Measurements from ENCODE around the gene BST1. TPM values are rescaled to one million over a fixed set of nuclear protein-coding genes. Genes with fewer than 3 reads are reported as not detected.
A peak's percentile ranks its signal among the peaks of the same experiment; 100 is the strongest.

BST1 gene
- total RNA-seq, 2 donors from 2014 or later, result 0.99 to 1.6 TPM

- peaks cover 9% of the 10 kb centered on the region for H3K4me1 ChIP-seq
- no peaks in the 10 kb centered on the region for H3K27me3 ChIP-seq
- no peaks in the 10 kb centered on the region for H3K36me3 ChIP-seq (replicated peaks in 1 of 2; ENCODE audit: insufficient read depth in 1 of 2, low read depth in 2 of 2)
- DNase-seq (no peak), ATAC-seq (no peak)
- TF ChIP-seq, protein P1, sequence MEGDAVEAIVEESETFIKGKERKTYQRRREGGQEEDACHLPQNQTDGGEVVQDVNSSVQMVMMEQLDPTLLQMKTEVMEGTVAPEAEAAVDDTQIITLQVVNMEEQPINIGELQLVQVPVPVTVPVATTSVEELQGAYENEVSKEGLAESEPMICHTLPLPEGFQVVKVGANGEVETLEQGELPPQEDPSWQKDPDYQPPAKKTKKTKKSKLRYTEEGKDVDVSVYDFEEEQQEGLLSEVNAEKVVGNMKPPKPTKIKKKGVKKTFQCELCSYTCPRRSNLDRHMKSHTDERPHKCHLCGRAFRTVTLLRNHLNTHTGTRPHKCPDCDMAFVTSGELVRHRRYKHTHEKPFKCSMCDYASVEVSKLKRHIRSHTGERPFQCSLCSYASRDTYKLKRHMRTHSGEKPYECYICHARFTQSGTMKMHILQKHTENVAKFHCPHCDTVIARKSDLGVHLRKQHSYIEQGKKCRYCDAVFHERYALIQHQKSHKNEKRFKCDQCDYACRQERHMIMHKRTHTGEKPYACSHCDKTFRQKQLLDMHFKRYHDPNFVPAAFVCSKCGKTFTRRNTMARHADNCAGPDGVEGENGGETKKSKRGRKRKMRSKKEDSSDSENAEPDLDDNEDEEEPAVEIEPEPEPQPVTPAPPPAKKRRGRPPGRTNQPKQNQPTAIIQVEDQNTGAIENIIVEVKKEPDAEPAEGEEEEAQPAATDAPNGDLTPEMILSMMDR (IDR thresholded peaks at IDR 0.05), result no peak
- no peak for TF ChIP-seq POLR2A (IDR thresholded peaks at IDR 0.05)
- no peak overlapping the region for H3K27ac ChIP-seq
- no peak overlapping the region for H3K4me3 ChIP-seq
- 65 to 66% methylated on average over 4 of the region's 4 CpGs for WGBS, 2 donors
- H3K9me3 ChIP-seq, result no peaks in the 10 kb centered on the region
- intact Hi-C loops (cut with DNase I), result no loop called here
These were observed 71.2 kb downstream of the BST1 start for GRCh38 chr4:15774020-15774420.

DNA sequence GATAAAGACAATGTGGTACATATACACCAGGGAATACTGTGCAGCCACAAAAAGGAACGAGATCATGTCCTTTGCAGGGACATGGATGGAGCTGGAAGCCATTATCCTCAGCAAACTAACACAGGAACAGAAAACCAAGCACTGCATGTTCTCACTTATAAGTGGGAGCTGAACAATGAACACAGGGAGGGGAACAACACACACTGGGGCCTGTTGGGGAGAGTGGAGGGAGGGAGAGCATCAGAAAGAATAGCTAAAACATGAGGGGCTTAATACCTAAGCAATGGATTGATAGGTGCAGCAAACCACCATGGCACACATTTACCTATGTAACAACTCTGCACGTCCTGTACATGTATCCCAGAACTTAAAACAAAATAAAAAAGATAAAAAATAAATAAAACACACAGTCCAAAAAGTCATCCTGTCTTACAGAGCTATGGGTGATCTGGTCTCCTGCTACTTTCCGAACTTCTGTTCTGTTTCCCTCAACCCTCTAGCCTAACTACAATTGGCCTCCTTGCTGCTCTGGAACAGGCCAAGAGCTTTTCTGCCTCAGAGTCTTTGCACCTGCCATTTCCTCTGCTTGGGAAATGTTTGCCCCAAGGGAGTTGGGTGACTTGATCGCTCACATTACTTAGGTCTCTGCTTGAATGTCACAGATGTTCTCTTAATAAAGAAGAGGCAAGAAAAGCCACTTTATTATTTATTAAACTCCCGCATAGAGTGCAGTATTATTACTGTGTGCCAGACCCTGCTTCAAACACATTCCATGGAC is 74.2 kb downstream of the BST1 start:
- ATAC-seq, result no peak
- H3K4me3 ChIP-seq, result no peak overlapping the region
- no peaks in the 10 kb centered on the region for H3K9me3 ChIP-seq
- TF ChIP-seq, protein P1 (IDR thresholded peaks at IDR 0.05), result no peak
- no peak for TF ChIP-seq POLR2A (IDR thresholded peaks at IDR 0.05)
- H3K27me3 ChIP-seq, result no peaks in the 10 kb centered on the region
- DNase-seq, result no peak
- H3K27ac ChIP-seq, result no peak overlapping the region
- 76 to 87% methylated on average over 5 of the region's 5 CpGs for WGBS, 2 donors
- intact Hi-C loops (cut with DNase I), result no loop called here
- no peaks in the 10 kb centered on the region for H3K36me3 ChIP-seq (replicated peaks in 1 of 2; ENCODE audit: insufficient read depth in 1 of 2, low read depth in 2 of 2)
- peaks cover 16% of the 10 kb centered on the region for H3K4me1 ChIP-seq

DNA sequence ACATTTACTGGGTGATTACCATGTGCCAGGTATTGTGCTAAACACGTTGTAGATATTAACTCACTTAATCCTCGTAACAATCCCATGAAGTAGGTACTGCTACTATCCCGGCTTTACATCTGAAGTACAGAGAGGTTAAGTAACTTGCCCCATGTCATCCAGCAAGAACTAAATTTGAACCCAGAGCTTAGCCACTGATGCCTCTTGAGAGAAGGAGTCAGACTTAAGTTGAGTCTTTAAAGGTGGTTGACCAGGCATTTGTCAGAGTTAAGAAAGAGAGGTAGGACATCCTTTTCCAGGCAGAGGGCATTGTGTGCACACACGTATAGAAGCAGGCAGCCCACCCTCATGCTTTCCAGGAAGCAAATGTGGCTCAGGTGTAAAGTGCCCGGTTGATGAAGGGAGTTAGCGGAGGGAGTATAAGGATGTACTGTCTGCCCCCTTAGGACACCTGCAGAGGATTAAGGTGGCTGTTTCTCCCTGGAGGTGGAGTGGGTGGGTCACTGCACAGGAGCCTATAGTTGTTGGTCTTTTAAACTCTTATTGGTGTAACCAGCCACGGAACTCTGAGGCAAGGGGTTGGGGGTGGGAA is 74.9 kb downstream of the BST1 start:
- Histone ChIP-seq H3K4me3 (no peak overlapping the region), H3K9me3 (no peaks in the 10 kb centered on the region), H3K27ac (no peak overlapping the region), H3K4me1 (peaks cover 16% of the 10 kb centered on the region), H3K36me3 (replicated peaks in 1 of 2; ENCODE audit: insufficient read depth in 1 of 2, low read depth in 2 of 2) (no peaks in the 10 kb centered on the region), H3K27me3 (no peaks in the 10 kb centered on the region)
- no peak for TF ChIP-seq POLR2A (IDR thresholded peaks at IDR 0.05)
- TF ChIP-seq, protein P1 (IDR thresholded peaks at IDR 0.05), result no peak
- no peak for DNase-seq
- WGBS, 2 donors, result 70 to 77% methylated on average over 7 of the region's 7 CpGs
- intact Hi-C loops (cut with DNase I), result no loop called here
- ATAC-seq, result no peak

DNA sequence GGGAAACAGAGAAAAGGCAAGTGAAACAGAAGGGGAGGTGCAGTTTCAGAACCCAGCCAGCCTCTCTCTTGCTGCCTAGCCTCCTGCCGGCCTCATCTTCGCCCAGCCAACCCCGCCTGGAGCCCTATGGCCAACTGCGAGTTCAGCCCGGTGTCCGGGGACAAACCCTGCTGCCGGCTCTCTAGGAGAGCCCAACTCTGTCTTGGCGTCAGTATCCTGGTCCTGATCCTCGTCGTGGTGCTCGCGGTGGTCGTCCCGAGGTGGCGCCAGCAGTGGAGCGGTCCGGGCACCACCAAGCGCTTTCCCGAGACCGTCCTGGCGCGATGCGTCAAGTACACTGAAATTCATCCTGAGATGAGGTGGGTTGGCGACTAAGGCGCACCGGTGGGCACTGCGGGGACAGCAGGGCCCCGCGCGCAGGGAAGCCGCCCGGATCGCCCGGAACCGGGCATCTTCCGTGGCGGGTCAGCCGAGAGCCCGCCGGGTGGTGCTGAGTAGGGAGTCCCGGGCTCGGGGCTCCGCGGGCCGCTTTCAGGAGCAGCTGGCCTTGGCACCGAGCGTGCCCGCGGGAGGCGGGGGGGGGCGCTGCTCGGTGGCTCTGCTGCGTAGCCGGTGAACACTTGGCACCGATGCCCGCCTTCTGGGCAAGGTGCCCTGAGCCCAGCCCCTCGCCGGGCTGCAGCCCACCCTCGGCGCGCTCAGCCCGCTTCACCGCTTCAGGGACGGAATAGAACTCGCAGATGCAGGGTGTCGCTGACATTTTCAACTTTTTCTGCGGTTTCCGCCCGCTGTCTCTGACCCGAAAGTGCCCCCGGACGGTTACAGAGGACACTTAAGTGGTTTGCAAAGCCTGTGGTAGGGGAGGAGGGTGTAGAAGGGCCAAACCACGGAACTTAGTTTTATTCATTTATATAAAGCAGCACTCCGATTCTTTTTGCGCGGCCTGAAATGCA is 75.7 kb downstream of the BST1 start, which contains the start of gene CD38:
Gene CD38 (plus strand): TSS at position 40 of the 953 bp plus-strand sequence. CDS start 87 bp downstream, at position 127.
- intact Hi-C loops (cut with DNase I), result no loop called here

More for the DNA sequence above, 75.7 kb downstream of the BST1 start, which contains the start of gene CD38:
- TF ChIP-seq POLR2A (IDR thresholded peaks at IDR 0.05), result no peak
- TF ChIP-seq, protein P1 (IDR thresholded peaks at IDR 0.05), result no peak
- WGBS, 2 donors, result 2 to 7% methylated on average over 17 to 76 of the region's 76 CpGs
- ATAC-seq, result peak; percentile 58
- peaks cover 16% of the 10 kb centered on the region for H3K4me1 ChIP-seq
- peak within 1 kb of the TSS in 1 of 2 donors; percentile 41 for H3K4me3 ChIP-seq
- no peaks in the 10 kb centered on the region for H3K9me3 ChIP-seq
- H3K27ac ChIP-seq, result no peak within 1 kb of the TSS
- H3K36me3 ChIP-seq (replicated peaks in 1 of 2; ENCODE audit: insufficient read depth in 1 of 2, low read depth in 2 of 2), result no peaks in the 10 kb centered on the region
- H3K27me3 ChIP-seq, result no peaks in the 10 kb centered on the region
- peak; percentile 22 to 67 (median 26) for DNase-seq

Data from body of pancreas (tissue), 4 donors.